GM18951 (cell line): ENCODE results near the gene CD44.

Source experiments
- POLR2A ChIP-seq: IDR thresholded peaks from 4 replicates; pipeline ENCODE4 v1.6.1; 2011; ENCODE audit warnings: mild to moderate bottlenecking; ENCODE audit not compliant: insufficient read length, insufficient read depth; ENCODE audit errors: extremely low read depth
- in situ Hi-C: fragments of 300-500 bp; cut with MboI; formaldehyde crosslinking; loops from one replicate; pipeline ENCODE4 v1.12.0; 2022; ENCODE audit warnings: low sequenced_read_pairs, mixed read lengths, inconsistent platforms; ENCODE audit not compliant: unreplicated experiment

Gene CD44

GRCh38 chr11:35281169-35281688, 142.3 kb downstream of the CD44 start:
- in situ Hi-C loops = no loop called here
- TF ChIP-seq POLR2A = no peak
